ENCODE data around the gene LRIT2.

LRIT2 gene

DNA sequence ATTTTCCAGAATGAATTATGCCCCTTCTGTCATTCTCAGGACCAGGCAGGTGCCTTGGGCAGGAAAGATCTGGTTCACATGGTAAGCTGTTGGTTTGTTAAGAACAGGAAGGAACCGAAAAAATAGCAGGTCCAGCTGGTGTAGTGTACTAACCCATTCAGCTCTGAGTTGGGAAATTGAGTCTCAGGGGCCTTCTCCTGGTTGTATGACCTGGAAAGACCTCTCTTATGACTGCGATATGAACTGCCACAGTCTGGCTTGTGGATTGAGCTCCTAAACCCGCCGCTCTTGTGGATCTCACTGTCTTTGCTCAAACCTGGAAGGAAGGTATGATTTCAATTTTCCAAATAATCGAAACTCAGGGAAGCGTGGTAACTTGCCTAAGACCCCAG is 11.5 kb upstream of the LRIT2 start:
- H3K36me3 ChIP-seq (ENCODE audit: control insufficient read depth, insufficient read depth, low read length) = no peaks in the 10 kb centered on the region
- H3K27me3 ChIP-seq (ENCODE audit: control insufficient read depth, insufficient read depth, low read length) = peaks cover 21% of the 10 kb centered on the region
- no peaks in the 10 kb centered on the region for H3K4me1 ChIP-seq (ENCODE audit: control insufficient read depth, insufficient read depth, low read length)
- H3K9me3 ChIP-seq (ENCODE audit: control insufficient read depth, insufficient read depth, low read length) = no peaks in the 10 kb centered on the region
- no peak overlapping the region for H3K9ac ChIP-seq (ENCODE audit: low read depth, low read length)
- no peak overlapping the region for H3K4me3 ChIP-seq (ENCODE audit: low read depth, low read length)

DNA sequence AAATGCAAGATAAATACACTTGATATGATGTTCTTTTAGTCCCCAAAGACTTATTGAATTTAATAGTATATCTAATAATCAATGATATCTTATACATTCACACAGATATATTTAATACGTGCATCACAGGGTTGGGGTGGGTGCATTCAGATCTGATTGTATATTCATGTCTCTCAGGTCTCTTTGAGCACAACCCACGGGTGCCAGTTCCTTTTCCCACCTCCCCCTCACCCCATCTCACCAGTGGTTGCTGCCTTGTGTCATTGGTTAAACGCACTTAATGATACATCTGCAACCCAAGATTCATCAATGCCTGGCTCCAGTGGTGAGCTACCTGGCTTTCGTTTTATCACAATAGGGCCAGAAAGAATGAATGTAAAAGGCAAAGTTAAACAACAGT is 9.8 kb upstream of the LRIT2 start:
- H3K4me3 ChIP-seq (ENCODE audit: low read depth, low read length) = no peak overlapping the region
- no peak overlapping the region for H3K9ac ChIP-seq (ENCODE audit: low read depth, low read length)
- H3K36me3 ChIP-seq (ENCODE audit: control insufficient read depth, insufficient read depth, low read length) = no peaks in the 10 kb centered on the region
- peaks cover 21% of the 10 kb centered on the region for H3K27me3 ChIP-seq (ENCODE audit: control insufficient read depth, insufficient read depth, low read length)
- no peaks in the 10 kb centered on the region for H3K4me1 ChIP-seq (ENCODE audit: control insufficient read depth, insufficient read depth, low read length)
- H3K9me3 ChIP-seq (ENCODE audit: control insufficient read depth, insufficient read depth, low read length) = no peaks in the 10 kb centered on the region

DNA sequence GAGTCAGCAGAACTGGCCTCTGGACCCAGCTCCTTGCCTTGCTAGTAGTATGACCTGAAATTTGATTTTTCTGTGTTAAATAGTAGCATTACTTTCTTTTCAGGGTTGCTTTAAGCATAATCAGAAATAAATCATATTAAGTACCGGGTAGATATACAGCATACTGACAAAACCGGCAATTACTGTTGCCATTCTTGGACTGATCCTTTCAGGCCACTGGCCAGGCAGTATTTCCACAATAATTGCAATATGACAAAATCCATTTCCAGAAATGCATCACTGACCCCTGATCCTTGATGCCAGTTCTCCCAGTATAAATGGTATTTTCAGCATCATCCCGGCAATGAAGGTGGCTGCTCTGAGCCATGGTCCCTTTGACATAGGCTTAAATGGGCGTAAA is 9.1 kb upstream of the LRIT2 start:
- Histone ChIP-seq H3K4me3 (ENCODE audit: low read depth, low read length) (no peak overlapping the region), H3K4me1 (ENCODE audit: control insufficient read depth, insufficient read depth, low read length) (no peaks in the 10 kb centered on the region), H3K27me3 (ENCODE audit: control insufficient read depth, insufficient read depth, low read length) (peaks cover 21% of the 10 kb centered on the region), H3K9ac (ENCODE audit: low read depth, low read length) (no peak overlapping the region), H3K36me3 (ENCODE audit: control insufficient read depth, insufficient read depth, low read length) (no peaks in the 10 kb centered on the region), H3K9me3 (ENCODE audit: control insufficient read depth, insufficient read depth, low read length) (no peaks in the 10 kb centered on the region)

DNA sequence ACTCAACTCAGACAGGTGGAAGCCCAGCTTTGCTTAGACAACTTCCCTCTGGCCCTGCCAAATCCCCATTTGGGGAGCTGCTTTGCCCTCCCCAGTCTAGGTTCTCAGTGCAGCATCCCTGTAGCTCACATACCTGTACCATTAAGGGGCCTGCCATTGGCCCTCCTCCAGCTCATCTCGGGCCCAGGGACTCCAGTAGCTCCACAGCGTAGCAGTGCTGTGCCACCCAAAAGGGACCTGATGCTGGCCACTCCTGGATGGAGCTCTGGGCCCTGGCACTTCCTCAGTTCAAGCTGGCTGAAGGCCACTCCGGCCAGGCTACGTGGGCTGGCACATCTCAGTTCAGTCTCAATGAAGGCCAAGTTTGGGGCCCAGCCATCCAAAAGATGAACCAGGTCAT is 8.6 kb upstream of the LRIT2 start:
- H3K9ac ChIP-seq (ENCODE audit: low read depth, low read length) = no peak overlapping the region
- peaks cover 18% of the 10 kb centered on the region for H3K27me3 ChIP-seq (ENCODE audit: control insufficient read depth, insufficient read depth, low read length)
- H3K4me1 ChIP-seq (ENCODE audit: control insufficient read depth, insufficient read depth, low read length) = no peaks in the 10 kb centered on the region
- no peak overlapping the region for H3K4me3 ChIP-seq (ENCODE audit: low read depth, low read length)
- H3K36me3 ChIP-seq (ENCODE audit: control insufficient read depth, insufficient read depth, low read length) = no peaks in the 10 kb centered on the region
- no peaks in the 10 kb centered on the region for H3K9me3 ChIP-seq (ENCODE audit: control insufficient read depth, insufficient read depth, low read length)

DNA sequence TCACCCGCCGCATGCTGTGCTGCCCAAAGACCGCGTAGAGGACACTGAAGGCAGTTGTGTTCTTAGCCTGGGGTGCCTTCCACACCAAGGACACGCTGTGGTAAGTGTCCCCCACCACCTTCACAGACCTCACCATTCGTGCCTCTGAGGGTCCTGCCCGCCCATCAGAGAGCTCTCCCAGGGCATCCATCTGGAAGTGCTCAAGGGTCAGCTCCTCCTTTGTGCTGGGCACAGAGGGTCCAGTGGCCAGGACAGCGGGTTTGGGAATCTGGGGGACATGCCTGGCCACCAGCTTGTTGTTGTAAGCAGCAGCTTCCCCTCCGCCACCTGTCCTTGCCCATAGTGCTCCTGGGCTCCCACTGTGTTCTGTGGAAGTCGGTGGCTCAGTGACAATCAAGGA is 7.0 kb upstream of the LRIT2 start:
- no peak overlapping the region for H3K9ac ChIP-seq (ENCODE audit: low read depth, low read length)
- no peaks in the 10 kb centered on the region for H3K4me1 ChIP-seq (ENCODE audit: control insufficient read depth, insufficient read depth, low read length)
- H3K9me3 ChIP-seq (ENCODE audit: control insufficient read depth, insufficient read depth, low read length) = no peaks in the 10 kb centered on the region
- no peaks in the 10 kb centered on the region for H3K36me3 ChIP-seq (ENCODE audit: control insufficient read depth, insufficient read depth, low read length)
- peaks cover 8% of the 10 kb centered on the region for H3K27me3 ChIP-seq (ENCODE audit: control insufficient read depth, insufficient read depth, low read length)
- no peak overlapping the region for H3K4me3 ChIP-seq (ENCODE audit: low read depth, low read length)

DNA sequence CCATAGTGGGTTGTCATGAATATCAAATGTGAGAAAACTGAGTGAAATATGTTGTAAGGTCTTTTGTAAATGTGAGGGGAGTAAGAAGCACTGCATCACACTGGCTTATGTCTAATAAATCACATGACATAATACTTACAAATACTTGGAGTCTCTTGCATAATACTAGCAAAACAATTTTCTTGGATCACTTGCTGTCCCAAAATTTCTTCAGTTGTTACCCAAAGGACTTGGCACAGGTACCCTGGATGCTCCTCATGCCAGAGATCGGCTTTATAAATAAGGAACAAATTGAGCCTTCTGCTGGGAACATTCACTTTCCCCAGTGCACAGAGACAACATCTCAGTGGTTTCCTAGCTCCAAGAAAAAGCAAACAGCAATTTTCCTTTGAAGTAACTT is 5.0 kb upstream of the LRIT2 start:
- H3K27me3 ChIP-seq (ENCODE audit: control insufficient read depth, insufficient read depth, low read length) = no peaks in the 10 kb centered on the region
- H3K36me3 ChIP-seq (ENCODE audit: control insufficient read depth, insufficient read depth, low read length) = no peaks in the 10 kb centered on the region
- H3K4me1 ChIP-seq (ENCODE audit: control insufficient read depth, insufficient read depth, low read length) = no peaks in the 10 kb centered on the region
- H3K9ac ChIP-seq (ENCODE audit: low read depth, low read length) = no peak overlapping the region
- H3K9me3 ChIP-seq (ENCODE audit: control insufficient read depth, insufficient read depth, low read length) = no peaks in the 10 kb centered on the region
- H3K4me3 ChIP-seq (ENCODE audit: low read depth, low read length) = no peak overlapping the region

DNA sequence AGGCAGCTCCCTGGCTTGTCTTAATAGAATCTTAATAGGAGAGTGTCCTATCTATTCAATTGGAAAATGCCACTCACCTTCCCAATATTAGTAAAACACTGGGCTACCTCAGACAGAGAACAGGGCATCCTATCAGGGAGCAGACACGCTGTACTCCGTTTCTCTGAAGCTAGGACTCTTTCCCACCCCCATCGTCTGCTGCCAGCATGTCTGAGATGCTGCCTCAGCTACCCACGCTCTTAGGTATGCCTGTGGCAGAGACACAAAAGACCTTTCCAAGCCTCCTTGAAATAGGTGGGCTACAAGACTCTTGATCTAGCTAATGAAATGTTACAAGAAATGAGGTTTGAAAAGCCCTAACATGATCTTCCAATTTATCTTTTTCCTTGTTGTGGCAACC is 2.5 kb upstream of the LRIT2 start:
- no peaks in the 10 kb centered on the region for H3K36me3 ChIP-seq (ENCODE audit: control insufficient read depth, insufficient read depth, low read length)
- no peaks in the 10 kb centered on the region for H3K4me1 ChIP-seq (ENCODE audit: control insufficient read depth, insufficient read depth, low read length)
- H3K27me3 ChIP-seq (ENCODE audit: control insufficient read depth, insufficient read depth, low read length) = no peaks in the 10 kb centered on the region
- H3K9ac ChIP-seq (ENCODE audit: low read depth, low read length) = no peak overlapping the region
- H3K9me3 ChIP-seq (ENCODE audit: control insufficient read depth, insufficient read depth, low read length) = no peaks in the 10 kb centered on the region
- H3K4me3 ChIP-seq (ENCODE audit: low read depth, low read length) = no peak overlapping the region

DNA sequence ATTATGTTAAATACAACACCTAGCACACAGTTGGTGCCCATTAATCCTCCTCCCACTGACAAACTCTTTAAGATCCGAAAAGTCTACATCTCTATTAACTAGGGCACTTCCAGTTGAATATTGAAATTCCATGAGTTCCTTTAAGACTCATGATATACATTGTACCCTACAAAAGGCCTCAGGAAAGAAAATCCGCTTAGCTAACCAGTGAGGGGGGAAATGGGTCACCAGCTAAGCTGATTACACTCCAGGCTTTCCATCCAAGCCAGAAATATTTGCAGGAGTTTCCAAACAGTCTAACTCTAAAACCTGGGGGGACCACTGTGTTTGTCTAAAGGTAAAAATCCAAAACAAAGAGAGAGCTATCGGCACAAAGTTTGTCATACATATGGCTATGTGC is 1.3 kb upstream of the LRIT2 start:
- Histone ChIP-seq H3K9me3 (ENCODE audit: control insufficient read depth, insufficient read depth, low read length) (no peaks in the 10 kb centered on the region), H3K36me3 (ENCODE audit: control insufficient read depth, insufficient read depth, low read length) (no peaks in the 10 kb centered on the region), H3K4me1 (ENCODE audit: control insufficient read depth, insufficient read depth, low read length) (no peaks in the 10 kb centered on the region), H3K4me3 (ENCODE audit: low read depth, low read length) (no peak overlapping the region), H3K27me3 (ENCODE audit: control insufficient read depth, insufficient read depth, low read length) (no peaks in the 10 kb centered on the region), H3K9ac (ENCODE audit: low read depth, low read length) (no peak overlapping the region)

DNA sequence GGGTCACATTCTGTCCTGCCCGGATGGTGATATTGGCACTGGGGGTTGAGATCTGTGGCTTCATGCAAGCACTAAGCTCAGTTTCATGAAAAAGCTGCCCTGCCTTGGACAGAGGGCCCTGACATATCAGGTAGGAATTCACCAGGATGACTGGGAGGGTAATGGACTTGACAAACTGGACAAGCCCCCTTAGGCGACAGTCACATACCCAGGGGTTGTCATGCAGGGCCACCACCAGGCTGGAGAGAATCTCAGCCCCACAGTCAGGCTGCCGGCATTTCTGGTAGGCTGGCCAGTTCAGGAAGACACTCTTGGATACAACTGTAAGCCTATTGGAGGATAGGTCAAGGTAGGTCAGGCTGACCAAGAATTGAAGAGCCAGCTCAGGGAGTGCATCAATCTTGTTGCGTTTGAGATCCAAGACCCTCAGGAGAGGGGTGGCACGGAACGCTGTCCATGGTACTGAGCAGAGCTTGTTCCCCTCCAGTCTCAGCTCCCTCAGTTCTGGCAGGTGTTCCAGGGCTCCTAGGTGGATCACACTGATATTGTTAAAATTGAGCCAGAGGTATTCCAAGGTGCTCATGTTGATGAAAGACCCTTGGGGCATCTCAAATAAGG is 824 bp downstream of the LRIT2 start:
- H3K4me3 ChIP-seq (ENCODE audit: low read depth, low read length) = no peak overlapping the region

DNA sequence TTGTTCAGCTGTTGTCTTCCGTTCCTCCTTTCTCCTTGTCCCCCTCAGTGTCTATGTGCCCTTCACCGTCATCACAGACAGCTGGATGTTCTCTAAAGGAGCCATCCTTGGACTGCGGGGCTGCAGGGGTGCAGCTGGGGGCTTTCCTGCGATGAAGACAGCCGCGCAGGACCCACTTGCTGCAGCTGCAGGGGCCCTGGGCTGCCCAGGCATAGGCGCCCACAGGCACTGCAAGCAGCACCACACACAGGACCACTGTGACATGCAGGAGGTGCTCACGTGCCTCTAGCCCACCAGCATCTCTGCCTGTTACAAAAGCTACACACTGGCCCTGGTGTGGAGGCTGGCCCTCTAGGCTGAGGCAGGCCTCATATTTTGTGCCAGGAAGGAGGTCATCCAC is 3.4 kb downstream of the LRIT2 start:
- Histone ChIP-seq H3K36me3 (ENCODE audit: control insufficient read depth, insufficient read depth, low read length) (no peaks in the 10 kb centered on the region), H3K4me1 (ENCODE audit: control insufficient read depth, insufficient read depth, low read length) (no peaks in the 10 kb centered on the region), H3K27me3 (ENCODE audit: control insufficient read depth, insufficient read depth, low read length) (no peaks in the 10 kb centered on the region), H3K9ac (ENCODE audit: low read depth, low read length) (no peak overlapping the region), H3K9me3 (ENCODE audit: control insufficient read depth, insufficient read depth, low read length) (no peaks in the 10 kb centered on the region), H3K4me3 (ENCODE audit: low read depth, low read length) (no peak overlapping the region)

More for the DNA sequence above, 824 bp downstream of the LRIT2 start:
- no peak overlapping the region for H3K9ac ChIP-seq (ENCODE audit: low read depth, low read length)
- H3K4me1 ChIP-seq (ENCODE audit: control insufficient read depth, insufficient read depth, low read length) = no peaks in the 10 kb centered on the region
- no peaks in the 10 kb centered on the region for H3K27me3 ChIP-seq (ENCODE audit: control insufficient read depth, insufficient read depth, low read length)
- H3K36me3 ChIP-seq (ENCODE audit: control insufficient read depth, insufficient read depth, low read length) = no peaks in the 10 kb centered on the region
- no peaks in the 10 kb centered on the region for H3K9me3 ChIP-seq (ENCODE audit: control insufficient read depth, insufficient read depth, low read length)

DNA sequence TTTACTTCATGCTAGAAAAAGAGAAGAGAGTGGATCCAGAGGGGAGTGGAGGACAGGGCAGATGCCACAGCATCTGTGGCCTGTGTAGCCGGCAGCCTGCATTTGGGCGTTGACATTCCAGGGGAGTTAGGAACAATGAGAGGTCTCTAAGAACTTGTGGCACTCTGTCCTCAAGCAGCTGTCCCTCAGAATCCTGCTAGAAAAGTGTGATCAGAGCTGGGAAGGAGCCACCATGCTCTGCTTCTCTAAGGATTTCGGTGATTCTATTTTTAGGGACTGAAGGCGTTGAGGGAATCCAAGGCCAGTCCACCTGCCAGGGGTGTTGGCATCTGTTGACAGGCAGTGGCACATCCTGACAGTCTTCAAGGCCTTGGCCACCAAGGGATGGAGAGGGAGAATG is 7.6 kb downstream of the LRIT2 start:
- Histone ChIP-seq H3K9ac (ENCODE audit: low read depth, low read length) (no peak overlapping the region), H3K9me3 (ENCODE audit: control insufficient read depth, insufficient read depth, low read length) (no peaks in the 10 kb centered on the region), H3K36me3 (ENCODE audit: control insufficient read depth, insufficient read depth, low read length) (no peaks in the 10 kb centered on the region), H3K4me3 (ENCODE audit: low read depth, low read length) (no peak overlapping the region), H3K27me3 (ENCODE audit: control insufficient read depth, insufficient read depth, low read length) (peaks cover 2% of the 10 kb centered on the region), H3K4me1 (ENCODE audit: control insufficient read depth, insufficient read depth, low read length) (no peaks in the 10 kb centered on the region)

DNA sequence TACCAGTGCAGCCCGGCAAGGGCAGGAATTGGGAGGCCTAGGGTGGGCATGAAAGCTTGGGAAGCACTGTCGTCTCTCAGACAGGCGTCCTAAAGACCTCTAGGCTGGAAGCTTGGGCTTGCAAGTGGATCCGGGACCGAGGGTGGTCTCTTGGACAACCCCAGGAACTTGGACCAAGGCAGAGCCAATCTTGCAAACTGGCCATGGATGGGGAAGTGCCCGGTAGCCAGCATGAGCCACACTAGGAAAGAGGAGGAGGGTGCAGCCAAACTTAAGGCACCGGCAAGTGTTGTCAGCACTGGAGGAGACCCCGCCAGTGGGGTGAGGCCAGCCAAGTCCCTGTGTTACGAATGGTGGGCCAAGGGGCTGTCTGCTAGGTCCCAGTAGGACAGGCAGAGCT is 8.5 kb downstream of the LRIT2 start:
- Histone ChIP-seq H3K9ac (ENCODE audit: low read depth, low read length) (no peak overlapping the region), H3K9me3 (ENCODE audit: control insufficient read depth, insufficient read depth, low read length) (no peaks in the 10 kb centered on the region), H3K4me3 (ENCODE audit: low read depth, low read length) (no peak overlapping the region), H3K27me3 (ENCODE audit: control insufficient read depth, insufficient read depth, low read length) (peaks cover 2% of the 10 kb centered on the region), H3K4me1 (ENCODE audit: control insufficient read depth, insufficient read depth, low read length) (no peaks in the 10 kb centered on the region), H3K36me3 (ENCODE audit: control insufficient read depth, insufficient read depth, low read length) (no peaks in the 10 kb centered on the region)
